Thoracic aorta (tissue), 2 donors: ENCODE measurements around the gene DISP3. TPM values are rescaled to one million over a fixed set of nuclear protein-coding genes. Genes with fewer than 3 reads are reported as not detected.

ENCODE experiments used
- ATAC-seq: fragments of 150-250 bp; one replicate; pipeline ENCODE4 v1.8.0; 2017; ENCODE audit warnings: low read depth; ENCODE audit not compliant: insufficient number of reproducible peaks, low FRiP score
- DNase-seq: peaks from one replicate; pipeline ENCODE4 v3.0.0-alpha.2; 2020; ENCODE audit warnings: low spot score
- H3K27ac ChIP-seq, 2 donors: fragments of 200-600 bp; sonication (generic); 1 replicate in 1 of 2; 2 replicates in 1 of 2; pipeline ENCODE4 v1.5.1; 2016; ENCODE audit warnings: mild to moderate bottlenecking in 2 of 2, moderate library complexity in 2 of 2
- H3K27me3 ChIP-seq: fragments of 200-600 bp; sonication (generic); replicated peaks from 2 replicates; pipeline ENCODE4 v1.6.0; 2016; ENCODE audit warnings: mild to moderate bottlenecking; ENCODE audit not compliant: insufficient read depth
- H3K36me3 ChIP-seq: fragments of 200-600 bp; sonication (generic); one replicate; pipeline ENCODE4 v1.5.1; 2016
- H3K4me1 ChIP-seq, 2 donors: fragments of 200-600 bp; sonication (generic); 1 replicate in 1 of 2; 2 replicates in 1 of 2; pipeline versions ENCODE4 v1.5.1 to v1.6.0; 2016; ENCODE audit warnings: low read depth in 2 of 2, mild to moderate bottlenecking in 1 of 2; ENCODE audit not compliant: control insufficient read depth in 1 of 2
- H3K4me3 ChIP-seq: fragments of 200-600 bp; sonication (generic); 2 replicates; pipeline ENCODE4 v1.5.1; 2016; ENCODE audit warnings: mild to moderate bottlenecking
- H3K9me3 ChIP-seq: fragments of 200-600 bp; sonication (generic); 2 replicates; pipeline ENCODE4 v1.5.1; 2016
- CTCF ChIP-seq: fragments of 200-600 bp; sonication (generic); IDR thresholded peaks from one replicate; pipeline ENCODE4 v1.5.1; 2019; ENCODE audit warnings: antibody characterized with exemption
- total RNA-seq, 2 donors: library from RNA; depleted of rRNA; stranded (reverse); fragments of >200 nt; gene quantifications; one replicate each; pipeline versions ENCODE4 v1.1.0 to v1.2.3, GENCODE V29; 2016

DISP3 gene
- total RNA-seq, 2 donors from 2014 or later = not detected

GRCh38 chr1:11461531-11462137 lies 17.3 kb upstream of the DISP3 start:
- DNase-seq (no peak), ATAC-seq (no peak)
- H3K27ac ChIP-seq = no peak overlapping the region
- no peak for TF ChIP-seq CTCF
- no peaks in the 10 kb centered on the region for H3K4me1 ChIP-seq
- no peak overlapping the region for H3K4me3 ChIP-seq
- no peaks in the 10 kb centered on the region for H3K9me3 ChIP-seq
- no peaks in the 10 kb centered on the region for H3K36me3 ChIP-seq
- H3K27me3 ChIP-seq = no peaks in the 10 kb centered on the region

- Histone ChIP-seq H3K36me3 (no peaks in the 10 kb centered on the region), H3K27me3 (no peaks in the 10 kb centered on the region), H3K9me3 (no peaks in the 10 kb centered on the region), H3K4me3 (no peak overlapping the region), H3K27ac (no peak overlapping the region), H3K4me1 (no peaks in the 10 kb centered on the region)
- DNase-seq (no peak), ATAC-seq (no peak)
- no peak for TF ChIP-seq CTCF
Measured at GRCh38 chr1:11462224-11462923, 16.6 kb upstream of the DISP3 start.

- Histone ChIP-seq H3K4me3 (no peak overlapping the region), H3K27ac (no peak overlapping the region), H3K36me3 (no peaks in the 10 kb centered on the region), H3K27me3 (no peaks in the 10 kb centered on the region), H3K9me3 (no peaks in the 10 kb centered on the region), H3K4me1 (no peaks in the 10 kb centered on the region)
- ATAC-seq (no peak), DNase-seq (no peak)
- TF ChIP-seq CTCF = no peak
Measured at GRCh38 chr1:11463177-11463576, 15.8 kb upstream of the DISP3 start.

GRCh38 chr1:11465307-11465706 lies 13.6 kb upstream of the DISP3 start:
- Histone ChIP-seq H3K36me3 (no peaks in the 10 kb centered on the region), H3K27ac (no peak overlapping the region), H3K27me3 (no peaks in the 10 kb centered on the region), H3K9me3 (no peaks in the 10 kb centered on the region), H3K4me3 (no peak overlapping the region), H3K4me1 (no peaks in the 10 kb centered on the region)
- ATAC-seq (no peak), DNase-seq (no peak)
- TF ChIP-seq CTCF = no peak

- no peak overlapping the region for H3K4me3 ChIP-seq
- ATAC-seq = no peak
- no peak overlapping the region for H3K27ac ChIP-seq
- no peaks in the 10 kb centered on the region for H3K36me3 ChIP-seq
- no peak for TF ChIP-seq CTCF
- no peak for DNase-seq
- H3K4me1 ChIP-seq = no peaks in the 10 kb centered on the region
- no peaks in the 10 kb centered on the region for H3K27me3 ChIP-seq
- H3K9me3 ChIP-seq = no peaks in the 10 kb centered on the region
Measured at GRCh38 chr1:11466416-11466815, 12.5 kb upstream of the DISP3 start.
